Measurements from ENCODE around the gene IGF1R.

The IGF1R gene

GRCh38 chr15:98801234-98801561 lies 152.9 kb downstream of the IGF1R start:
- H3K4me3 ChIP-seq (ENCODE audit: low read depth, low read length) = no peak overlapping the region
- no peak for DNase-seq (ENCODE audit: low read depth)
- no peak for TF ChIP-seq CTCF (IDR thresholded peaks at IDR 0.05; ENCODE audit: insufficient read depth, low read depth, low read length, missing control alignments)

- DNase-seq (ENCODE audit: low read depth) = no peak
- no peak overlapping the region for H3K4me3 ChIP-seq (ENCODE audit: low read depth, low read length)
- no peak for TF ChIP-seq CTCF (IDR thresholded peaks at IDR 0.05; ENCODE audit: insufficient read depth, low read depth, low read length, missing control alignments)
These were observed 153.8 kb downstream of the IGF1R start for GRCh38 chr15:98802187-98802586.

- DNase-seq (ENCODE audit: low read depth) = no peak
- no peak for TF ChIP-seq CTCF (IDR thresholded peaks at IDR 0.05; ENCODE audit: insufficient read depth, low read depth, low read length, missing control alignments)
These were observed 155.1 kb downstream of the IGF1R start for GRCh38 chr15:98803228-98804056.

GRCh38 chr15:98804057-98804380 lies 155.7 kb downstream of the IGF1R start:
- no peak for DNase-seq (ENCODE audit: low read depth)
- no peak overlapping the region for H3K4me3 ChIP-seq (ENCODE audit: low read depth, low read length)
- TF ChIP-seq CTCF (IDR thresholded peaks at IDR 0.05; ENCODE audit: insufficient read depth, low read depth, low read length, missing control alignments) = no peak

More at GRCh38 chr15:98803228-98804056, 155.1 kb downstream of the IGF1R start:
- H3K4me3 ChIP-seq (ENCODE audit: low read depth, low read length) = no peak overlapping the region

GRCh38 chr15:98805434-98806274 lies 157.3 kb downstream of the IGF1R start:
- H3K4me3 ChIP-seq (ENCODE audit: low read depth, low read length) = no peak overlapping the region
- DNase-seq (ENCODE audit: low read depth) = no peak
- peak; percentile 7 for TF ChIP-seq CTCF (IDR thresholded peaks at IDR 0.05; ENCODE audit: insufficient read depth, low read depth, low read length, missing control alignments)

- H3K4me3 ChIP-seq (ENCODE audit: low read depth, low read length) = no peak overlapping the region
- no peak for TF ChIP-seq CTCF (IDR thresholded peaks at IDR 0.05; ENCODE audit: insufficient read depth, low read depth, low read length, missing control alignments)
- no peak for DNase-seq (ENCODE audit: low read depth)
These were observed 158.0 kb downstream of the IGF1R start for GRCh38 chr15:98806275-98806895.

All from GM12865 (cell line).